Liver (tissue), 3 donors: ENCODE data around the gene KCNJ4.

Experiments
- CTCF ChIP-seq: fragments of 150-350 bp; IDR thresholded peaks from 2 replicates; pipeline ENCODE4 v1.5.1; 2017; ENCODE audit warnings: improper control_type of control experiment, low read depth, low read length; ENCODE audit not compliant: missing input control
- GABPA ChIP-seq, 2 donors: IDR thresholded peaks in 1 of 2; conservative IDR thresholded peaks in 1 of 2; 2 replicates each; pipeline ENCODE4 v1.6.1; 2016; ENCODE audit warnings: antibody characterized with exemption in 2 of 2, mild to moderate bottlenecking in 1 of 2, moderate library complexity in 1 of 2
- RAD21 ChIP-seq, 2 donors: IDR thresholded peaks; 2 replicates each; pipeline ENCODE4 v1.6.1; 2016; ENCODE audit warnings: antibody characterized with exemption in 2 of 2, mild to moderate bottlenecking in 2 of 2
- REST ChIP-seq: IDR thresholded peaks from 2 replicates; pipeline ENCODE4 v1.6.1; 2016; ENCODE audit warnings: antibody characterized with exemption, mild to moderate bottlenecking
- RXRA ChIP-seq, 2 donors: IDR thresholded peaks; 2 replicates each; pipeline ENCODE4 v1.6.1; 2017 to 2018; ENCODE audit warnings: antibody characterized with exemption in 2 of 2, mild to moderate bottlenecking in 1 of 2
- SP1 ChIP-seq: IDR thresholded peaks from 2 replicates; pipeline ENCODE4 v1.6.1; 2018; ENCODE audit warnings: antibody characterized with exemption, mild to moderate bottlenecking
- TAF1 ChIP-seq: conservative IDR thresholded peaks from 2 replicates; pipeline ENCODE4 v1.6.1; 2016; ENCODE audit warnings: antibody characterized with exemption, mild to moderate bottlenecking
- ZBTB33 ChIP-seq: IDR thresholded peaks from 2 replicates; pipeline ENCODE4 v1.6.1; 2016; ENCODE audit warnings: antibody characterized with exemption
- TF ChIP-seq, protein P1 (sequence below): IDR thresholded peaks from 2 replicates; pipeline ENCODE4 v1.6.1; 2016; ENCODE audit warnings: antibody characterized with exemption
- donor health status: healthy.
- donor health status: healthy.

DNA sequence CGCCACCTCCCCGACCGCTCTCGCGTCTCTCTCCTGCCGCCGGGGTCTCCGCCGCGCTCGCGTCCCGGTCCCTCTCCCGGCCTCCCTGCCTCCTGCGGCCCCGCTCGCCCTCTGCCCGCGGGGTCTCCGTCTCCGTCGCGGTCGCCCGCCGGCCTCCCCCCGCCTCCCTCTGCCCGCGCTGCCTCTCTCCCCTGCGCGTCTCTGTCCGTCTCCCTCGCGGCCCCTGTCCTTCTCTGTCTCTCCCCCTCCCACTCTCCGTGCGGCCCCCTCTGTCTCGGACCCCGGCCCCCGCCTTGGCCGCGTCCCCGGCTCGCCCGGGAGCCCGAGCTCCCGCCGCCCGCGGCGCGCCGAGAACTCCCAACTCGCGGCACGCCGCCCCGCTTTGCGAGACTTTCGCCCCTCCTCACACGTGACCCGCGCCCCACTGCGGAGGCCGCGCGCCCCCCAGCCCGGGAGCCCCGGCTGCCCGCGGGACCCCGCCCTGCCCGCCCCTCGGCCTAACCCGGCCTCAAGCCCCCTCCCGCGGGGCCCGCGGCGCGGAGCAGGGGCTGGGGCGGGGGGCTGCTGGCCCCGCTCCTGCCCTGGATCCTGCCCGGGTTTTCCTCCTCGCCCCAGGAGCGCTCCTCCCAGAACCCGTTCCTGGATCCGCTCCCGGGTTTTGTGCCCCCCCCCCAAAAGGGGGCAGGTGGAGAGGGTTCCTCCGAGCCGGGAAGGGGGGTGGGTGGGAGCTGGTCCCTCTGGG lies 702 bp upstream of the KCNJ4 start:
- TF ChIP-seq CTCF (no peak), RXRA (IDR thresholded peaks at IDR 0.05) (no peak), ZBTB33 (no peak), TAF1 (no peak), REST (no peak), SP1 (no peak), RAD21 (IDR thresholded peaks at IDR 0.05) (no peak), GABPA (IDR thresholded peaks at IDR 0.05 in 1 of 2, conservative IDR thresholded peaks at IDR 0.05 in 1 of 2) (no peak)
- TF ChIP-seq, protein P1, sequence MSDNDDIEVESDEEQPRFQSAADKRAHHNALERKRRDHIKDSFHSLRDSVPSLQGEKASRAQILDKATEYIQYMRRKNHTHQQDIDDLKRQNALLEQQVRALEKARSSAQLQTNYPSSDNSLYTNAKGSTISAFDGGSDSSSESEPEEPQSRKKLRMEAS: no peak
